K562 (cell line): Measurements from ENCODE around the gene CERS3. TPM values are rescaled to one million over a fixed set of nuclear protein-coding genes. Genes with fewer than 3 reads are reported as not detected.

ENCODE experiments used
- ATAC-seq: fragments of 200-7000 bp; cut with Tn5 transposase; 3 replicates; pipeline ENCODE4 v1.9.1; 2020; ENCODE audit warnings: moderate library complexity
- BruUV-seq: library from RNA; stranded (reverse); fragments of 400-500 nt; replicated peaks from 2 replicates; lab custom pipeline; 2021; lab: Mats Ljungman, UMichigan
- CTCF ChIA-PET: fragments of 300-600 bp; formaldehyde crosslinking; extraction: SDS; loops from one replicate; lab custom pipeline; 2021; ENCODE audit warnings: low intra/inter-chr PET ratio; lab: Yijun Ruan, JAX
- POLR2A ChIA-PET: fragments of 300-600, 350-650 bp; sonication (Branson Sonifier 250); formaldehyde crosslinking; extraction: SDS; loops from one replicate; lab custom pipeline; 2021; ENCODE audit warnings: antibody characterized with exemption, inconsistent platforms; lab: Yijun Ruan, JAX
- DNase-seq, 4 experiments: peaks; one replicate each; pipeline versions ENCODE4 v3.0.0 to v3.0.0-alpha.2; 2011 to 2018; ENCODE audit warnings: low spot score in 3 of 4, mixed read lengths in 3 of 4; ENCODE audit errors: extremely low read depth in 1 of 4
- FAIRE-seq: peaks from 2 replicates; lab custom pipeline; 2011; peaks lifted over from hg19 to GRCh38; lab: Jason Lieb, UNC
- H2AFZ ChIP-seq: 2 replicates; pipeline ENCODE4 v1.6.0; 2011; ENCODE audit warnings: low read depth, low read length, control low read depth, inconsistent platforms
- H3K27ac ChIP-seq: fragments of 200-600 bp; 3 replicates; pipeline ENCODE4 v1.8.0; 2011; ENCODE audit warnings: low read depth, mild to moderate bottlenecking, control low read depth, inconsistent platforms, low read length, moderate library complexity, mixed read lengths; ENCODE audit errors: extremely low read depth
- H3K27me3 ChIP-seq, 2 experiments: fragments of 300-600 bp in 1 of 2; 2 replicates in 1 of 2; 3 replicates in 1 of 2; pipeline versions ENCODE4 v1.6.0 to v1.8.0; 2011; ENCODE audit warnings: inconsistent platforms in 2 of 2, low read length in 2 of 2, mild to moderate bottlenecking in 1 of 2, mixed read lengths in 1 of 2, moderate library complexity in 1 of 2; ENCODE audit not compliant: control insufficient read depth in 2 of 2, insufficient read depth in 2 of 2
- H3K36me3 ChIP-seq: fragments of 300-600 bp; 3 replicates; pipeline ENCODE4 v1.8.0; 2011; ENCODE audit warnings: mild to moderate bottlenecking, low read length, inconsistent platforms; ENCODE audit not compliant: control insufficient read depth, insufficient read depth
- H3K4me1 ChIP-seq, 2 experiments: fragments of 200-600 bp in 1 of 2; replicated peaks in 1 of 2; 2 replicates in 1 of 2; 3 replicates in 1 of 2; pipeline versions ENCODE4 v1.5.1 to v1.8.0; 2011; ENCODE audit warnings: inconsistent platforms in 2 of 2, low read length in 2 of 2, mild to moderate bottlenecking in 1 of 2, mixed read lengths in 1 of 2, moderate library complexity in 1 of 2; ENCODE audit not compliant: control insufficient read depth in 2 of 2, insufficient read depth in 2 of 2
- H3K4me2 ChIP-seq: 2 replicates; pipeline ENCODE4 v1.6.1; 2011; ENCODE audit warnings: low read length, control low read depth, inconsistent platforms, mixed read lengths; ENCODE audit not compliant: insufficient read depth
- H3K4me3 ChIP-seq: fragments of 200-600 bp; sonication (generic), shearing (Covaris generic); 2 replicates; pipeline ENCODE4 v1.5.1; 2016; ENCODE audit warnings: control low read depth, inconsistent platforms
- H3K79me2 ChIP-seq: fragments of 200-600 bp; 3 replicates; pipeline ENCODE4 v1.8.0; 2011; ENCODE audit warnings: low read length, inconsistent platforms; ENCODE audit not compliant: control insufficient read depth, insufficient read depth
- H3K9ac ChIP-seq, 2 experiments: 2 replicates each; pipeline versions ENCODE4 v1.6.0 to v1.6.1; 2011; ENCODE audit warnings: low read depth in 2 of 2, low read length in 2 of 2, control low read depth in 1 of 2, inconsistent platforms in 1 of 2, mild to moderate bottlenecking in 1 of 2, mixed read lengths in 1 of 2; ENCODE audit not compliant: insufficient read depth in 1 of 2
- H3K9me1 ChIP-seq: one replicate; pipeline ENCODE4 v1.6.0; 2011; ENCODE audit warnings: inconsistent platforms, mild to moderate bottlenecking, low read length, moderate library complexity; ENCODE audit not compliant: control insufficient read depth, insufficient read depth
- H3K9me3 ChIP-seq: replicated peaks from 2 replicates; pipeline ENCODE4 v1.5.1; 2011; ENCODE audit warnings: low read depth, low read length, inconsistent platforms; ENCODE audit not compliant: control insufficient read depth, insufficient read depth
- H4K20me1 ChIP-seq: replicated peaks from 2 replicates; pipeline ENCODE4 v1.6.1; 2011; ENCODE audit warnings: low read length, inconsistent platforms, mixed read lengths; ENCODE audit not compliant: control insufficient read depth, insufficient read depth
- RFX7 ChIP-seq: fragments of 250-450 bp; sonication (Bioruptor Pico); IDR thresholded peaks from 2 replicates; pipeline ENCODE4 v1.5.1; 2021; ENCODE audit warnings: mild to moderate bottlenecking
- SRF ChIP-seq, 2 experiments: fragments of 250-450, 450-650 bp in 1 of 2; sonication (Bioruptor Pico) in 1 of 2; sonication (generic) in 1 of 2; formaldehyde crosslinking; IDR thresholded peaks; 2 replicates each; pipeline versions ENCODE4 v1.5.0 to v1.5.1; 2020 to 2022; ENCODE audit warnings: mild to moderate bottlenecking in 1 of 2, missing genetic modification reagents in 1 of 2
- THAP12 ChIP-seq: fragments of 250-450 bp; sonication (Bioruptor Pico); IDR thresholded peaks from 2 replicates; pipeline ENCODE4 v1.9.0; 2021; ENCODE audit warnings: mild to moderate bottlenecking, inconsistent platforms
- ZNF280A ChIP-seq: fragments of 450-650 bp; IDR thresholded peaks from 2 replicates; pipeline ENCODE4 v1.6.1; 2018; ENCODE audit warnings: mild to moderate bottlenecking, low read depth; ENCODE audit not compliant: partially characterized antibody
- WGBS: fragments of 100-300 bp; shearing (Covaris generic); methylation state at CpG from one replicate; pipeline ENCODE4 v1.1.6; 2016; ENCODE audit warnings: low coverage, mixed read lengths; ENCODE audit not compliant: insufficient coverage; ENCODE audit errors: missing lambda C conversion rate; 5-methylcytosine and 5-hydroxymethylcytosine counted together
- in situ Hi-C: fragments of 300-500 bp; cut with MboI; formaldehyde crosslinking; loops from 4 replicates; pipeline ENCODE4 v1.15.0; 2018; ENCODE audit warnings: inconsistent platforms, mixed read lengths
- intact Hi-C: fragments of 100-400 bp; cut with micrococcal nuclease; formaldehyde crosslinking; loops from 2 replicates; pipeline ENCODE4 v1.14.2; 2022
- polyA plus RNA-seq, 8 experiments: library from polyadenylated mRNA; depleted of rRNA in 4 of 8; stranded (reverse) in 5 of 8; unstranded in 3 of 8; fragments of >200 nt; fragmentation: Nextera tagmentation in 2 of 8; fragmentation: Illumina TruSeq in 1 of 8; extraction: Ambion mirVana in 2 of 8; extraction: Trizol in 1 of 8; gene quantifications; 2 replicates each; pipeline versions ENCODE4 v1.2.1 to v1.2.3, GENCODE V29; 2011 to 2014; ENCODE audit warnings: inconsistent platforms in 1 of 8, missing spikeins in 1 of 8
- total RNA-seq, 7 experiments: library from RNA; depleted of rRNA in 6 of 7; stranded (reverse); fragments of >200 nt in 6 of 7; fragmentation: Illumina TruSeq in 2 of 7; extraction: Trizol in 2 of 7; gene quantifications; 2 replicates each; pipeline versions ENCODE4 v1.2.1 to v1.2.3, GENCODE V29; 2011 to 2021; ENCODE audit warnings: low replicate concordance in 1 of 7

CERS3 gene
- total and polyA plus RNA-seq, 9 of the 15 experiments (the other 6 are each of a cell fraction or from before 2014, with no cell fraction given): not detected

DNA sequence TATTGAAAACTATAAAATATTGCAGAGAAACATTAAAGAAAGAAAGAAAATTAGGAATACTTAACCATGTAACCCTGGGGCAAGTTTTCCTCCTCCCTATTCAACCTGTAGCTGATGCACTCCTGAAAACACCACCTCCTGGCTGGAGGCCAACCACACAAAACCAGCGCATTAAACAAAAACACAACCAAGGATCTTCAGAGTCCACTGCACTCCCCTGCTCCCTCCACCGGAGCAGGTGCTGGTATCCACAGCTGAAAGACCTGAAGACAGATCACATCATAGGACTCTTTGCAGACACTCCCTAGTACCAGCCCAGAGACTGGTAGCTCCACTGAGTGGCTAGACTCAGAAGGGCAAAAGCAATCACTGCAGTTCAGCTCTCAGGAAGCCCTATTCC is 173.4 kb downstream of the CERS3 start:
- intact Hi-C loops: no loop called here
- FAIRE-seq: no peak

More for the DNA sequence above, 173.4 kb downstream of the CERS3 start:
- Histone ChIP-seq H4K20me1 (no peaks in the 10 kb centered on the region), H3K4me3 (no peak overlapping the region), H3K4me1 (no peaks in the 10 kb centered on the region), H3K27me3 (no peaks in the 10 kb centered on the region)
- TF ChIP-seq RFX7 (CRISPR knock-in tag) (no peak), SRF (CRISPR knock-in tag; IDR thresholded peaks at IDR 0.05) (no peak), ZNF280A (no peak), THAP12 (CRISPR knock-in tag) (no peak)
- TF ChIP-seq, all 486 proteins: peak for 0
- WGBS: 0% methylated on average over 2 of the region's 2 CpGs
- Histone ChIP-seq H2AFZ (no peak overlapping the region), H3K9ac (no peak overlapping the region), H3K4me2 (no peak overlapping the region), H3K9me1 (no peaks in the 10 kb centered on the region), H3K9me3 (no peaks in the 10 kb centered on the region), H3K36me3 (no peaks in the 10 kb centered on the region), H3K79me2 (no peaks in the 10 kb centered on the region), H3K27ac (no peak overlapping the region)
- ChIA-PET CTCF (no interaction called here), POLR2A (interaction anchor here (0.7 kb wide), 1 partner anchor 170 kb away, joined by 4 read pairs; no protein-coding TSS in a partner anchor)
- in situ Hi-C loops: no loop called here
- no peak for DNase-seq
- ATAC-seq: no peak
- BruUV-seq: no TSS peak
